GM23248 (cell line): ENCODE results near the gene SYNJ1. TPM values are rescaled to one million over a fixed set of nuclear protein-coding genes. Genes with fewer than 3 reads are reported as not detected.

ENCODE experiments used
- DNase-seq: peaks from one replicate; pipeline ENCODE4 v3.0.0-alpha.2; 2015
- H2AFZ ChIP-seq: fragments of 200-600 bp; sonication (generic); 2 replicates; pipeline ENCODE4 v1.6.1; 2016; ENCODE audit warnings: antibody characterized with exemption
- H3F3A ChIP-seq: fragments of 200-600 bp; sonication (generic); 2 replicates; pipeline ENCODE4 v1.6.1; 2016; ENCODE audit warnings: mild to moderate bottlenecking, antibody characterized with exemption, mixed run types; ENCODE audit not compliant: insufficient read depth
- H3K27ac ChIP-seq: fragments of 200-600 bp; sonication (generic); 2 replicates; pipeline ENCODE4 v1.5.1; 2016; ENCODE audit warnings: mild to moderate bottlenecking
- H3K27me3 ChIP-seq: fragments of 200-600 bp; sonication (generic); replicated peaks from 2 replicates; pipeline ENCODE4 v1.6.1; 2016; ENCODE audit warnings: mild to moderate bottlenecking; ENCODE audit not compliant: insufficient read depth
- H3K36me3 ChIP-seq: fragments of 200-600 bp; sonication (generic); 2 replicates; pipeline ENCODE4 v1.6.1; 2016; ENCODE audit warnings: low read depth, mild to moderate bottlenecking
- H3K4me1 ChIP-seq: fragments of 200-600 bp; sonication (generic); 2 replicates; pipeline ENCODE4 v1.6.1; 2016; ENCODE audit warnings: mild to moderate bottlenecking; ENCODE audit not compliant: insufficient read depth
- H3K4me2 ChIP-seq: fragments of 200-600 bp; sonication (generic); one replicate; pipeline ENCODE4 v1.6.1; 2016; ENCODE audit warnings: mild to moderate bottlenecking; ENCODE audit not compliant: unreplicated experiment
- H3K4me3 ChIP-seq: fragments of 200-600 bp; sonication (generic); 2 replicates; pipeline ENCODE4 v1.5.1; 2016; ENCODE audit warnings: mild to moderate bottlenecking
- H3K79me2 ChIP-seq: fragments of 200-600 bp; sonication (generic); 2 replicates; pipeline ENCODE4 v1.6.1; 2016; ENCODE audit warnings: mild to moderate bottlenecking; ENCODE audit not compliant: insufficient read depth
- H3K9ac ChIP-seq: fragments of 200-600 bp; sonication (generic); 2 replicates; pipeline ENCODE4 v1.6.1; 2016; ENCODE audit warnings: mild to moderate bottlenecking
- H3K9me2 ChIP-seq: fragments of 200-600 bp; sonication (generic); 2 replicates; pipeline ENCODE4 v1.6.1; 2016; ENCODE audit warnings: mixed run types, mild to moderate bottlenecking, moderate library complexity; ENCODE audit not compliant: insufficient read depth
- H3K9me3 ChIP-seq: fragments of 200-600 bp; sonication (generic); one replicate; pipeline ENCODE4 v1.6.1; 2017; ENCODE audit warnings: low read depth
- H4K20me1 ChIP-seq: fragments of 200-600 bp; sonication (generic); 2 replicates; pipeline ENCODE4 v1.6.0; 2016; ENCODE audit not compliant: insufficient read depth
- EZH2 ChIP-seq: fragments of 200-600 bp; sonication (generic); IDR thresholded peaks from 2 replicates; pipeline ENCODE4 v1.6.1; 2018; ENCODE audit warnings: antibody characterized with exemption, mild to moderate bottlenecking; ENCODE audit not compliant: insufficient read depth, poor library complexity, severe bottlenecking
- EZH2phosphoT487 ChIP-seq: fragments of 200-600 bp; sonication (generic); IDR thresholded peaks from 2 replicates; pipeline ENCODE4 v1.6.1; 2018; ENCODE audit warnings: antibody characterized with exemption, moderate library complexity, mild to moderate bottlenecking, low read depth; ENCODE audit not compliant: insufficient read depth
- WGBS, 2 experiments: methylation state at CpG; one replicate each; pipeline ENCODE4 v1.1.6; 2015 to 2017; ENCODE audit warnings: low lambda C conversion rate in 2 of 2, low coverage in 1 of 2; ENCODE audit errors: missing lambda C conversion rate in 2 of 2; 5-methylcytosine and 5-hydroxymethylcytosine counted together
- in situ Hi-C: fragments of 300-500 bp; cut with MboI; formaldehyde crosslinking; loops from 2 replicates; pipeline ENCODE4 v1.15.0; 2020
- polyA plus RNA-seq: library from polyadenylated mRNA; unstranded; fragments of >200 nt; fragmentation: Nextera tagmentation; extraction: Ambion mirVana; gene quantifications from 2 replicates; pipeline ENCODE4 v1.2.1, GENCODE V29; 2016
- total RNA-seq: library from RNA; depleted of rRNA; stranded (reverse); fragments of >200 nt; shearing (Covaris generic); gene quantifications from 2 replicates; pipeline ENCODE4 v1.2.3, GENCODE V29; 2014

The SYNJ1 gene
- total and polyA plus RNA-seq, 2 experiments from 2014 or later = 4.6 to 5.0 TPM

DNA sequence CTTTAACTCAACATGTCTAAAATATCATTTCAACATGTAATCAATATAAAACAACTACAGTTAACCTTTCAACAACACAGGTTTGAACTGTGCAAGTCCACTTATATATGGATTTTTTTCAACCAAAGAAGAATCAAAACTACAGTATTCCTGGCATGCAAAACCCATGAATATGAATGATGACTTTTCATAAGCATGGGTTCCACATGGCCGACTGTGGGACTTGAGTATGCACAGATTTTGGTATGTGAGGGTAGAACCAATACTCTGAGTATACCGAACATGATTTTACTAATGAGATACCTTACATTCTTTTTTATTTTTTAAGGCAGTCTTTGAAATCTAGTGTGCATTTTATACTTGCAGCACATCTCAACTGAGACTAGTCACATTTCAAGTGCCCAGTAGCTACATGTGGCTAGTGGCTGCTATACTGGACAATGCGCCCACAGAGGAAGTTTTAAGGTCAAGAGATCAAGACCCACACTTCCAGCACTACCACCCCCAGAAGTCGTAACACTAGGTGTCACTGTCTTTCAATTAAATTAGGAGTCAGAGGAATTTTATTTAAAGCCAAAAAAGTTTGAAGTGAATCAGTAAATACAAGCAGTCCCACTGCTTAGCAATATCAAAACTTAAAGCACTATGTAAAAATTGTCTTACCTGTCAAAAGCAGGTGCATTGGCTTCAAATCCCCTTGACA, 40.0 kb downstream of the SYNJ1 start:
- Histone ChIP-seq H3K36me3 (peaks cover 15% of the 10 kb centered on the region; the same call in 1 of the 2 replicates), H2AFZ (no peak overlapping the region), H3K27me3 (no peaks in the 10 kb centered on the region), H3K9ac (no peak overlapping the region), H3K4me2 (no peak overlapping the region), H3F3A (no peaks in the 10 kb centered on the region), H3K27ac (no peak overlapping the region), H3K4me3 (no peak overlapping the region), H4K20me1 (no peaks in the 10 kb centered on the region), H3K9me2 (no peaks in the 10 kb centered on the region), H3K79me2 (no peaks in the 10 kb centered on the region), H3K4me1 (no peaks in the 10 kb centered on the region), H3K9me3 (no peaks in the 10 kb centered on the region)
- WGBS, 2 experiments = 66 to 79% methylated on average over 4 of the region's 4 CpGs
- in situ Hi-C loops = no loop called here
- TF ChIP-seq EZH2 (no peak), EZH2phosphoT487 (no peak)
- no peak for DNase-seq

DNA sequence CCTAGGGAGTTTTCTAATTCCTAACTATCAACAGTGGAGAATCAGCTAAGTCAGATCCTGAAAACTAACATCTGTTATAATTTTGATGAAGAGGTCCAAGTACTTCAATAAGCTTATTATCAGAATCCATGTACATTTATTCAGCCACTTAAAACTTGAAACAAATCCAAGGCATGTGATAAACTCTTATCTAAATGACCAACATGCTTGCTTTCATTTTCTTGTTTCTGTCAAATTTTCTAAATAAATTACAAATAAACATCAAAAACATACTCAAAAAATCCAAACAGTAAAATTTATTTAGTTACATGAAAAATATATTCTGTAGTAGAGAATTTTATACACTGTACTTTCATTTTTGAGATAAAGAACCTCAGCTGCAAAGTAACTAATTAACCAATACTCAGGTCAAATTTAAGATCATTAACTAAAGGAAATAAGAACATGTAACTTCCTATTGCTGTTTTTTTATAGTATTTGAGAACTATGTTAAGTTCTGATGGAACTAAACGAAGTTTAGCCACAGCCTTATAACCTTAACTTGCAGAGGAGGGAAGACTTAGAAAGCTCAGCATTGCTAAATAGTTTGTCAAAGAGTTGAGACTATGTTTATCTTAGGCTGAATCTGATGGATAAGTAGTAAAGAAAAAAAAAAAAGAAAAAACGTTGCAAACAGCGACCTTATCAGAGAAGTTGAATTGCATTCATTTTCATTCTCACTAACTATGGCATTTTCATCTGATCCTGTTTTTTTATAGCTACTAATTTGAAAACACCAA, 44.9 kb downstream of the SYNJ1 start:
- Histone ChIP-seq H3K9ac (no peak overlapping the region), H4K20me1 (no peaks in the 10 kb centered on the region), H3F3A (no peaks in the 10 kb centered on the region), H3K79me2 (no peaks in the 10 kb centered on the region), H3K27ac (no peak overlapping the region), H3K4me1 (no peaks in the 10 kb centered on the region), H3K36me3 (peaks cover 22% of the 10 kb centered on the region), H2AFZ (no peak overlapping the region), H3K4me2 (no peak overlapping the region), H3K27me3 (no peaks in the 10 kb centered on the region), H3K9me2 (no peaks in the 10 kb centered on the region), H3K9me3 (no peaks in the 10 kb centered on the region), H3K4me3 (no peak overlapping the region)
- TF ChIP-seq EZH2 (no peak), EZH2phosphoT487 (no peak)
- DNase-seq = no peak
- 78 to 82% methylated on average over 3 of the region's 3 CpGs for WGBS, 2 experiments
- in situ Hi-C loops = no loop called here

DNA sequence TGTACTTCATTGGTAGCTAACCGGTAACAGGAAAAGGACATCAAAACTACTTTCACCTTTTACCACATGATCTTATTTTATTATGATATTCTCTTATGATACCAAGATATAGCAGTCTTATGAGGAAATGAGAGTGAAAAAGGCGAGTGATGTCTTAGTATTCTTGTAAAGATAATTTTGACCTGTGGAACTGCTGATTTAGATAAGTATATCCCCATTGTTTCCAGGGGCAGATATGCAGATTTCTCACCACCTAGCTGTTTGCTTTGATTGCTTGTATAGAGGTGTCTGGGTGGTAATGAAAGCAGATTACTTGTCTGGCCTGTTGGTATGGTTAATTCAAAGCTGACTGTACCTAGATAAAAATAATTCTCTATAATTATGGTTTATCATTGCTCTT, 53.1 kb downstream of the SYNJ1 start:
- TF ChIP-seq EZH2phosphoT487 (no peak), EZH2 (no peak)
- WGBS, 2 experiments = 92 to 97% methylated on average over 2 of the region's 2 CpGs
- H3K36me3 ChIP-seq = peaks cover 17% of the 10 kb centered on the region
- no peaks in the 10 kb centered on the region for H3K9me2 ChIP-seq
- H3K9ac ChIP-seq = no peak overlapping the region
- DNase-seq = no peak
- no peaks in the 10 kb centered on the region for H3K79me2 ChIP-seq
- no peaks in the 10 kb centered on the region for H3K4me1 ChIP-seq
- H3K9me3 ChIP-seq = no peaks in the 10 kb centered on the region
- H3K27ac ChIP-seq = no peak overlapping the region
- H4K20me1 ChIP-seq = no peaks in the 10 kb centered on the region
- H2AFZ ChIP-seq = no peak overlapping the region
- no peaks in the 10 kb centered on the region for H3F3A ChIP-seq
- H3K27me3 ChIP-seq = no peaks in the 10 kb centered on the region
- H3K4me3 ChIP-seq = no peak overlapping the region
- in situ Hi-C loops = no loop called here
- no peak overlapping the region for H3K4me2 ChIP-seq

DNA sequence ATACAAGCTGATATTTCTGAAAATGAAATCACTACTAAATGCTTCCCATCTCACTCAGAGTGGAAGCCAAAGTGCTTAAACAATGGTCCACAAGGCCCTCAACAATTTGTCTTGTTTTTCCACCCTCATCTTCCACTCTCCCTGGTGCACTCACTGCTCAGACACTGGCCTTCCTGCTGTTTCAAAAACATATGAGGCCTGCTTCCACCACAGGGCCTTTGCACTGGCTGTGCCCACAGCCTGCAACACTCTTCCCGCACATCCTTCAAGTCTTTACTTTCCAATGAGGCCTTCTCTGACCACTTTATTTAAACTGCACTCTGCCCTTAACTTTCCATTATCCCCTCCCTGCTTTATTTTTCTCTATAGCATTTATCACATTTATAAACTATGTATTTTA, 53.8 kb downstream of the SYNJ1 start:
- Histone ChIP-seq H3K9me3 (no peaks in the 10 kb centered on the region), H3K36me3 (peaks cover 17% of the 10 kb centered on the region), H3K4me1 (no peaks in the 10 kb centered on the region), H4K20me1 (no peaks in the 10 kb centered on the region), H3K9ac (no peak overlapping the region), H3K79me2 (no peaks in the 10 kb centered on the region), H3K27ac (no peak overlapping the region), H3F3A (no peaks in the 10 kb centered on the region), H3K9me2 (no peaks in the 10 kb centered on the region), H3K4me2 (no peak overlapping the region), H3K27me3 (no peaks in the 10 kb centered on the region), H3K4me3 (no peak overlapping the region), H2AFZ (no peak overlapping the region)
- 96 to 100% methylated on average over 1 of the region's 1 CpG for WGBS, 2 experiments
- in situ Hi-C loops = no loop called here
- no peak for DNase-seq
- TF ChIP-seq EZH2phosphoT487 (no peak), EZH2 (no peak)
